HCT116 (cell line): ENCODE measurements around the gene SORL1. TPM values are rescaled to one million over a fixed set of nuclear protein-coding genes. Genes with fewer than 3 reads are reported as not detected.
A peak's percentile ranks its signal among the peaks of the same experiment; 100 is the strongest.

Experiments used
- ATAC-seq: fragments of 200-7000 bp; cut with Tn5 transposase; 2 replicates; pipeline ENCODE4 v1.9.1; 2020; ENCODE audit warnings: mild to moderate bottlenecking, moderate library complexity
- BruUV-seq: library from RNA; stranded (reverse); fragments of 400-500 nt; replicated peaks from 2 replicates; lab custom pipeline; 2021; lab: Mats Ljungman, UMichigan
- CTCF ChIA-PET: fragments of 300-600 bp; sonication (Branson Sonifier 250); formaldehyde crosslinking; loops from one replicate; lab custom pipeline; 2021; ENCODE audit warnings: antibody characterized with exemption; lab: Charles Lee
- POLR2A ChIA-PET: fragments of 300-600, 350-600 bp; sonication (Branson Sonifier 250); formaldehyde crosslinking; loops from one replicate; lab custom pipeline; 2021; ENCODE audit warnings: antibody characterized with exemption; lab: Charles Lee
- RAD21 ChIA-PET, 2 experiments: fragments of 300-600 bp; sonication (Branson Sonifier 250); formaldehyde crosslinking; loops; one replicate each; lab custom pipeline; 2023; ENCODE audit warnings: low total read pairs in 2 of 2; ENCODE audit not compliant: uncharacterized antibody in 2 of 2, unreplicated experiment in 2 of 2, low non-redundant PET in 1 of 2; lab: Charles Lee
- DNase-seq: peaks from one replicate; pipeline ENCODE4 v3.0.0-alpha.2; 2010; ENCODE audit warnings: low read depth, low spot score
- H2AFZ ChIP-seq: fragments of 200-600 bp; shearing (Covaris generic), sonication (generic); 2 replicates; pipeline ENCODE4 v1.6.1; 2017; ENCODE audit warnings: low read depth, mixed run types, mixed read lengths, antibody characterized with exemption, low read length; ENCODE audit not compliant: poor library complexity, severe bottlenecking
- H3K27ac ChIP-seq: 2 replicates; pipeline ENCODE4 v1.5.1; 2012; ENCODE audit warnings: low read depth, low read length
- H3K27me3 ChIP-seq: fragments of 200-600 bp; sonication (generic); 2 replicates; pipeline ENCODE4 v1.6.1; 2016; ENCODE audit warnings: mixed run types, low read length, mixed read lengths; ENCODE audit not compliant: insufficient read depth
- H3K36me3 ChIP-seq, 2 experiments: fragments of 200-500 bp in 1 of 2; fragments of 200-600 bp in 1 of 2; sonication (Bioruptor generic) in 1 of 2; sonication (generic) in 1 of 2; 2 replicates each; pipeline versions ENCODE4 v1.5.1 to v1.6.1; 2014 to 2016; ENCODE audit warnings: low read length in 2 of 2, inconsistent platforms in 1 of 2, mixed read lengths in 1 of 2, mixed run types in 1 of 2; ENCODE audit not compliant: insufficient read depth in 2 of 2, control insufficient read depth in 1 of 2
- H3K4me1 ChIP-seq, 2 experiments: fragments of 200-600 bp in 1 of 2; sonication (generic) in 1 of 2; 2 replicates each; pipeline versions ENCODE4 v1.5.1 to v1.6.1; 2012 to 2017; ENCODE audit warnings: low read length in 2 of 2, inconsistent platforms in 1 of 2, mild to moderate bottlenecking in 1 of 2, mixed read lengths in 1 of 2, mixed run types in 1 of 2, moderate library complexity in 1 of 2; ENCODE audit not compliant: insufficient read depth in 2 of 2, control insufficient read depth in 1 of 2
- H3K4me2 ChIP-seq: fragments of 200-600 bp; sonication (generic); 2 replicates; pipeline ENCODE4 v1.6.1; 2017; ENCODE audit warnings: mixed run types, low read length, mixed read lengths
- H3K4me3 ChIP-seq, 2 experiments: fragments of 200-600 bp in 1 of 2; sonication (generic) in 1 of 2; replicated peaks in 1 of 2; 2 replicates each; pipeline ENCODE4 v1.5.1; 2011 to 2016; ENCODE audit warnings: low read length in 2 of 2, control low read depth in 1 of 2, low read depth in 1 of 2, mild to moderate bottlenecking in 1 of 2, mixed read lengths in 1 of 2, mixed run types in 1 of 2
- H3K79me2 ChIP-seq: fragments of 200-600 bp; sonication (generic); 2 replicates; pipeline ENCODE4 v1.6.1; 2017; ENCODE audit warnings: mild to moderate bottlenecking, mixed run types, low read length, moderate library complexity, mixed read lengths; ENCODE audit not compliant: insufficient read depth
- H3K9ac ChIP-seq: fragments of 200-600 bp; sonication (generic); 2 replicates; pipeline ENCODE4 v1.6.1; 2016; ENCODE audit warnings: low read length, mixed read lengths
- H3K9me2 ChIP-seq: fragments of 200-600 bp; sonication (generic), shearing (Covaris generic); 2 replicates; pipeline ENCODE4 v1.6.1; 2017; ENCODE audit warnings: mixed run types, mild to moderate bottlenecking, moderate library complexity; ENCODE audit not compliant: insufficient read depth
- H3K9me3 ChIP-seq, 2 experiments: fragments of 200-500 bp in 1 of 2; fragments of 200-600 bp in 1 of 2; sonication (Bioruptor generic) in 1 of 2; sonication (generic) in 1 of 2; 2 replicates each; pipeline ENCODE4 v1.6.1; 2014 to 2017; ENCODE audit warnings: low read length in 2 of 2, mixed read lengths in 2 of 2, inconsistent platforms in 1 of 2, low read depth in 1 of 2, mild to moderate bottlenecking in 1 of 2, mixed run types in 1 of 2, moderate library complexity in 1 of 2; ENCODE audit not compliant: control insufficient read depth in 1 of 2, insufficient read depth in 1 of 2
- H4K20me1 ChIP-seq: fragments of 200-600 bp; sonication (generic), shearing (Covaris generic); 2 replicates; pipeline ENCODE4 v1.6.1; 2017; ENCODE audit warnings: mixed run types, mild to moderate bottlenecking, moderate library complexity; ENCODE audit not compliant: insufficient read depth
- CBX3 ChIP-seq: IDR thresholded peaks from 2 replicates; pipeline ENCODE4 v1.6.1; 2012; ENCODE audit warnings: low read depth
- CEBPB ChIP-seq: IDR thresholded peaks from 2 replicates; pipeline ENCODE4 v1.6.1; 2012; ENCODE audit warnings: low read depth
- JUND ChIP-seq: IDR thresholded peaks from 2 replicates; pipeline ENCODE4 v1.6.1; 2012
- POLR2A ChIP-seq: IDR thresholded peaks from 2 replicates; pipeline ENCODE4 v1.7.0; 2011; ENCODE audit warnings: borderline replicate concordance; ENCODE audit not compliant: insufficient read depth, insufficient read length; ENCODE audit errors: extremely low read depth
- POLR2AphosphoS5 ChIP-seq: IDR thresholded peaks from 2 replicates; pipeline ENCODE4 v1.6.1; 2011; ENCODE audit warnings: mild to moderate bottlenecking, low read depth, low read length, moderate library complexity
- SIN3A ChIP-seq: IDR thresholded peaks from 2 replicates; pipeline ENCODE4 v1.6.1; 2012; ENCODE audit warnings: low read depth
- SP1 ChIP-seq: IDR thresholded peaks from 2 replicates; pipeline ENCODE4 v1.6.1; 2012; ENCODE audit warnings: low read depth
- TCF7L2 ChIP-seq: IDR thresholded peaks from 2 replicates; pipeline ENCODE4 v1.7.0; 2011; ENCODE audit warnings: borderline replicate concordance, inconsistent platforms; ENCODE audit not compliant: insufficient read depth, insufficient read length; ENCODE audit errors: extremely low read depth
- ZBTB33 ChIP-seq: IDR thresholded peaks from 2 replicates; pipeline ENCODE4 v1.6.1; 2011; ENCODE audit warnings: mild to moderate bottlenecking, low read length, moderate library complexity; ENCODE audit not compliant: insufficient replicate concordance; ENCODE audit errors: extremely low read depth
- ZNF274 ChIP-seq: fragments of 200-500 bp; sonication (Bioruptor generic); IDR thresholded peaks from 2 replicates; pipeline ENCODE4 v1.6.1; 2014; ENCODE audit warnings: mild to moderate bottlenecking, low read depth, low read length, inconsistent platforms
- intact Hi-C: fragments of 100-400 bp; cut with micrococcal nuclease; formaldehyde crosslinking; loops from 2 replicates; pipeline ENCODE4 v1.10.0; 2022
- total RNA-seq: library from RNA; stranded (reverse); gene quantifications from one replicate; pipeline ENCODE4 v1.2.1, GENCODE V29; 2021; ENCODE audit not compliant: unreplicated experiment
- TF ChIP-seq, protein P1 (sequence below): IDR thresholded peaks from 2 replicates; pipeline ENCODE4 v1.6.1; 2012

The SORL1 gene
- total RNA-seq, 1 experiment from 2014 or later = 17.4 TPM

DNA sequence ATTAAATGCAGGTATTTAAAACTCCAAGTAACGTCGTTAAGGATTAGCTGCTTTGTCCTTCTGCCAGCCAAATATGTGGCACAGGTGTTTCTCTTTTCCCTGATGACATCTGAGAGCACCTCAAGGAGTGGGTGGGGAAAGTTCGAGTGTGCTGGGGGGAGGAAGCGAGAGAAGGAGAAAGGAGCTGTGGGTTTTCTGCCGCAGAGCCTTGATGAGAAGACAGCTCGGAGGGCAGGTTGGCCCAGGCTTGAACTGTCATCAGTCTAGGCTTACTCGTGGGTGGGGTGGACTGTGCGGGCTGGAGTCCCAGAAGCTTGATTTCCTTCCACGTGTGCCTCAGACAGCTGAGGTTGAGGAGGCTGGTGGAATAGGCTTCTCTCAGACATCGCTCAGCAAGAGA, 15.9 kb downstream of the SORL1 start:
- ATAC-seq (no peak), DNase-seq (no peak)
- POLR2A ChIA-PET = interaction anchor here (2.0 kb wide), 1 partner anchor 11 kb away, joined by 8 read pairs; no protein-coding TSS in a partner anchor
- Histone ChIP-seq H3K4me2 (peak overlapping the region; percentile 66; the same call in 1 of the 2 replicates), H3K36me3 (no peaks in the 10 kb centered on the region), H3K4me3 (no peak overlapping the region), H3K27me3 (no peaks in the 10 kb centered on the region), H3K9ac (peak overlapping the region; percentile 57; the same call in 1 of the 2 replicates), H3K4me1 (peaks cover 45 to 51% of the 10 kb centered on the region in 2 experiments), H3K79me2 (no peaks in the 10 kb centered on the region), H4K20me1 (no peaks in the 10 kb centered on the region), H2AFZ (no peak overlapping the region), H3K9me2 (no peaks in the 10 kb centered on the region), H3K27ac (no peak overlapping the region), H3K9me3 (no peaks in the 10 kb centered on the region)
- CTCF ChIA-PET = no interaction called here
- BruUV-seq = no TSS peak
- RAD21 ChIA-PET = no interaction called here
- TF ChIP-seq CBX3 = no peak
- no peak for TF ChIP-seq TCF7L2
- TF ChIP-seq SIN3A = no peak
- intact Hi-C loops = no loop called here

GRCh38 chr11:121469910-121470309, 17.8 kb downstream of the SORL1 start:
- TF ChIP-seq ZNF274 (no peak), POLR2A (no peak), POLR2AphosphoS5 (no peak), CBX3 (no peak), CEBPB (no peak), ZBTB33 (no peak), JUND (no peak), SP1 (no peak)
- TF ChIP-seq, protein P1, sequence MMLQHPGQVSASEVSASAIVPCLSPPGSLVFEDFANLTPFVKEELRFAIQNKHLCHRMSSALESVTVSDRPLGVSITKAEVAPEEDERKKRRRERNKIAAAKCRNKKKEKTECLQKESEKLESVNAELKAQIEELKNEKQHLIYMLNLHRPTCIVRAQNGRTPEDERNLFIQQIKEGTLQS = no peak
- no TSS peak for BruUV-seq
- ATAC-seq (no peak), DNase-seq (no peak)
- POLR2A ChIA-PET = no interaction called here
- peaks cover 27 to 32% of the 10 kb centered on the region in 2 experiments for H3K4me1 ChIP-seq
- no peak overlapping the region for H3K4me3 ChIP-seq
- RAD21 ChIA-PET = no interaction called here
- H3K27ac ChIP-seq = no peak overlapping the region
- no peak overlapping the region for H3K4me2 ChIP-seq
- H3K27me3 ChIP-seq = no peaks in the 10 kb centered on the region
- no peaks in the 10 kb centered on the region for H4K20me1 ChIP-seq
- H2AFZ ChIP-seq = no peak overlapping the region
- H3K9me2 ChIP-seq = no peaks in the 10 kb centered on the region
- no peaks in the 10 kb centered on the region for H3K9me3 ChIP-seq
- intact Hi-C loops = no loop called here
- CTCF ChIA-PET = no interaction called here
- H3K36me3 ChIP-seq = no peaks in the 10 kb centered on the region
- H3K79me2 ChIP-seq = no peaks in the 10 kb centered on the region
- H3K9ac ChIP-seq = no peak overlapping the region
